Esophagus squamous epithelium (tissue), 5 donors: ENCODE measurements around the gene FAS. TPM values are rescaled to one million over a fixed set of nuclear protein-coding genes. Genes with fewer than 3 reads are reported as not detected.

Experiments
- DNase-seq: peaks from one replicate; lab custom pipeline; 2025; lab: John Stamatoyannopoulos, UW
- H3K27ac ChIP-seq, 4 donors: fragments of 200-600 bp; sonication (generic); one replicate each; pipeline ENCODE4 v1.5.1; 2016 to 2019; ENCODE audit warnings: mild to moderate bottlenecking in 1 of 4
- H3K27me3 ChIP-seq, 4 donors: fragments of 200-600 bp; sonication (generic); 1 replicate in 3 of 4; 2 replicates in 1 of 4; pipeline versions ENCODE4 v1.5.1 to v1.6.0; 2017 to 2021; ENCODE audit warnings: antibody characterized with exemption in 1 of 4
- H3K36me3 ChIP-seq, 3 donors: fragments of 200-600 bp; sonication (generic); one replicate each; pipeline ENCODE4 v1.5.1; 2016 to 2019
- H3K4me1 ChIP-seq, 3 donors: fragments of 200-600 bp; sonication (generic); one replicate each; pipeline ENCODE4 v1.5.1; 2017 to 2019
- H3K4me3 ChIP-seq, 4 donors: fragments of 200-600 bp; sonication (generic); 1 replicate in 3 of 4; 2 replicates in 1 of 4; pipeline ENCODE4 v1.5.1; 2016 to 2019; ENCODE audit warnings: mild to moderate bottlenecking in 2 of 4, moderate library complexity in 1 of 4
- H3K9me3 ChIP-seq, 3 donors: fragments of 200-600 bp; sonication (generic); one replicate each; pipeline ENCODE4 v1.5.1; 2016 to 2019
- POLR2A ChIP-seq, 4 donors: fragments of 450-650 bp; IDR thresholded peaks; one replicate each; pipeline ENCODE4 v1.6.1; 2017; ENCODE audit warnings: antibody characterized with exemption in 4 of 4, mild to moderate bottlenecking in 4 of 4, moderate library complexity in 3 of 4
- WGBS, 2 donors: methylation state at CpG; one replicate each; pipeline ENCODE4 v1.1.5; 2018; 5-methylcytosine and 5-hydroxymethylcytosine counted together
- intact Hi-C: fragments of 100-400 bp; cut with DNase I; formaldehyde crosslinking; loops from one replicate; pipeline ENCODE4 v1.15.0; 2022
- total RNA-seq, 4 donors: library from RNA; depleted of rRNA; stranded (reverse); fragments of >200 nt; gene quantifications; one replicate each; pipeline ENCODE4 v1.1.0, GENCODE V29; 2016
- TF ChIP-seq, protein P1 (sequence below), 6 experiments: fragments of 450-650 bp in 4 of 6; fragments of 200-600 bp in 2 of 6; sonication (generic) in 2 of 6; IDR thresholded peaks; one replicate each; pipeline ENCODE4 v1.5.1; 2016 to 2019; ENCODE audit warnings: antibody characterized with exemption in 6 of 6, mild to moderate bottlenecking in 4 of 6, moderate library complexity in 4 of 6
- donor health status: DM: yes; HTN: yes; CAD: no.

Gene FAS
- total RNA-seq, 4 donors from 2014 or later, result 14.9 to 33.6 (median 19.4) TPM

DNA sequence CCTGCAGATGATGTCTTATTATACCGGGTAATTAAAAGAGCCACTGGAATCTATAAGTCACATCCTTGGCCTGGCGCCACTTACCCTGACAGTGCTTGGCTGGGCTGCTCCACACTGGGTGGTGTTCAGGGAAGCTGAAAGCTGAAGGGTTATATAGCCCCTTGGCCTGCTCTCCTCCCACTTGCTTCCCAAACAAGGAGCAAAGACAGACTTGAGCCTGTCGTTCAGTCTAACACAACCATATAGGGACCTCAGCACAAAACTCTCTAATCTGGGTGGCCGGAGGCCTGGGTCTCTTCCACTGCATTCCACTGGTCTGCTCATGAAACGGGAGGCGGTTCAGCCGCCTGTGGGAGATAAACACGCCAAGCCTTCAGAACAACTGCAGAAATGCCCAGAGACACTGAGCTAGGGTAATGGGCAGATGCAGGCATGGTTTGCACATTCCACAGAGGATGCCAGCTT is 37.9 kb upstream of the FAS start, which contains the start of gene ACTA2:
ACTA2 (minus strand) TSS at position 127 of the 465 bp plus-strand sequence. CDS start 3,843 bp downstream, outside the sequence.
- Histone ChIP-seq H3K36me3 (no peaks in the 10 kb centered on the region), H3K27ac (peak within 1 kb of the TSS; percentile 76 to 90 (median 88)), H3K9me3 (no peaks in the 10 kb centered on the region), H3K27me3 (no peaks in the 10 kb centered on the region), H3K4me3 (peak within 1 kb of the TSS; percentile 13 to 60 (median 41)), H3K4me1 (peaks cover 0 to 25% (median 7%) of the 10 kb centered on the region in 3 donors)
- TF ChIP-seq, protein P1, sequence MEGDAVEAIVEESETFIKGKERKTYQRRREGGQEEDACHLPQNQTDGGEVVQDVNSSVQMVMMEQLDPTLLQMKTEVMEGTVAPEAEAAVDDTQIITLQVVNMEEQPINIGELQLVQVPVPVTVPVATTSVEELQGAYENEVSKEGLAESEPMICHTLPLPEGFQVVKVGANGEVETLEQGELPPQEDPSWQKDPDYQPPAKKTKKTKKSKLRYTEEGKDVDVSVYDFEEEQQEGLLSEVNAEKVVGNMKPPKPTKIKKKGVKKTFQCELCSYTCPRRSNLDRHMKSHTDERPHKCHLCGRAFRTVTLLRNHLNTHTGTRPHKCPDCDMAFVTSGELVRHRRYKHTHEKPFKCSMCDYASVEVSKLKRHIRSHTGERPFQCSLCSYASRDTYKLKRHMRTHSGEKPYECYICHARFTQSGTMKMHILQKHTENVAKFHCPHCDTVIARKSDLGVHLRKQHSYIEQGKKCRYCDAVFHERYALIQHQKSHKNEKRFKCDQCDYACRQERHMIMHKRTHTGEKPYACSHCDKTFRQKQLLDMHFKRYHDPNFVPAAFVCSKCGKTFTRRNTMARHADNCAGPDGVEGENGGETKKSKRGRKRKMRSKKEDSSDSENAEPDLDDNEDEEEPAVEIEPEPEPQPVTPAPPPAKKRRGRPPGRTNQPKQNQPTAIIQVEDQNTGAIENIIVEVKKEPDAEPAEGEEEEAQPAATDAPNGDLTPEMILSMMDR (IDR thresholded peaks at IDR 0.05), result no peak
- peak in 2 of 4 donors; percentile 63 to 93 for TF ChIP-seq POLR2A (IDR thresholded peaks at IDR 0.05)
- no peak for DNase-seq
- 39 to 79% methylated on average over 4 of the region's 8 CpGs for WGBS, 2 donors
- intact Hi-C loops, result no loop called here

DNA sequence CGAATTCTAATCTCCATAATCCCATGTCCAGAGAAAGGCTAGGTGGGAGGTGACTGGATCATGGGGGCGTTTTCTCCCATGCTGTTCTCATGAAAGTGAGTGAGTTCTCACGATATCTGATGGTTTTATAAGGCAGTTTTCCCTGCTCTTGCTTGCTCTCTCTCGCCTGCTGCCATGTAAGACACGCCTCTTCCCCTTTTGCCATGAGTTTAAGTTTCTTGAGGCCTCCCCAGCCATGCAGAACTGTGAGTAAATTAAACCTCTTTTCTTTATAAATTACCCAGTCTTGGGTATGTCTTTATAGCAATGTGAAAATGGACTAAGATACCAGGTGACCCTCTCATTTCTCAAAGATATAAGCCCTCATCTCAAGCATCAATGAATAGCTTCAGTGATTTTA is 36.9 kb upstream of the FAS start:
- no peak for TF ChIP-seq POLR2A (IDR thresholded peaks at IDR 0.05)
- TF ChIP-seq, protein P1 (IDR thresholded peaks at IDR 0.05), result no peak
- no peaks in the 10 kb centered on the region for H3K9me3 ChIP-seq
- H3K4me3 ChIP-seq, result peak overlapping the region in 2 of 4 donors; percentile 24 to 39
- WGBS, 2 donors, result 74 to 92% methylated on average over 5 of the region's 5 CpGs
- peaks cover 0 to 25% (median 7%) of the 10 kb centered on the region in 3 donors for H3K4me1 ChIP-seq
- no peaks in the 10 kb centered on the region for H3K27me3 ChIP-seq
- intact Hi-C loops, result no loop called here
- DNase-seq, result no peak
- peak overlapping the region; percentile 76 to 90 (median 88) for H3K27ac ChIP-seq
- H3K36me3 ChIP-seq, result no peaks in the 10 kb centered on the region

DNA sequence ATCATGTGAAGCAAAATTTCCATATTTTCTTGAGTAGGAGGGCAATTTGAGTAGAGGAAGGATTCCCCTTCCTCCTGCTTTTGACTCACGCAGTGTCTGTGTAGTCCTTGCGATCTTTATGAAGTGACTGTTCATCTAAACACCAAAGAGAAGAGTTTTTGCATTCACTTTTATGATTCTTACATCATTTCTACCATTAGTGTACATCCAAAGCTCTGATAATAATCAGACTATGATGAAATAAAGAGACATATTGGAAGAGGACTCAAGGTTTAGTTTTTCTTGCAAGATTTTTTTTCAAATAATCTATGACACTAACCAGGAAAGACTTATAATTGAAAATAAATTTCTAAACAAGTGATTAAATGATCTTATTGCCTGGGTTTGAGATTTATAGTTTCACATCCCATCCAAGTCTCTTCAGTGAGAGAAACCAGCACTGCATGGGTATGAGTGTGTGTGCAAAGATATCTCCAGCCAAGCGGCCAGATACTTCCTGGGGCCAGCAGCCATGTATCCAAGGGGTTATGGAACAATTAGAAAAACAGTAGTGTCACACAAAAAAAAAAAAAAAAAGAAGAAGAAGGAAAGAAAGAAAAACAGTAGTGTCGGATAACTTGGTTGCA is 36.0 kb upstream of the FAS start:
- DNase-seq, result no peak
- peak overlapping the region in 3 of 4 donors; percentile 86 to 90 (median 89) for H3K27ac ChIP-seq
- WGBS, 2 donors, result 79 to 91% methylated on average over 4 of the region's 4 CpGs
- H3K4me1 ChIP-seq, result peaks cover 0 to 25% (median 7%) of the 10 kb centered on the region in 3 donors
- H3K4me3 ChIP-seq, result no peak overlapping the region
- no peaks in the 10 kb centered on the region for H3K9me3 ChIP-seq
- TF ChIP-seq POLR2A (IDR thresholded peaks at IDR 0.05), result no peak
- H3K27me3 ChIP-seq, result no peaks in the 10 kb centered on the region
- intact Hi-C loops, result no loop called here
- H3K36me3 ChIP-seq, result no peaks in the 10 kb centered on the region

DNA sequence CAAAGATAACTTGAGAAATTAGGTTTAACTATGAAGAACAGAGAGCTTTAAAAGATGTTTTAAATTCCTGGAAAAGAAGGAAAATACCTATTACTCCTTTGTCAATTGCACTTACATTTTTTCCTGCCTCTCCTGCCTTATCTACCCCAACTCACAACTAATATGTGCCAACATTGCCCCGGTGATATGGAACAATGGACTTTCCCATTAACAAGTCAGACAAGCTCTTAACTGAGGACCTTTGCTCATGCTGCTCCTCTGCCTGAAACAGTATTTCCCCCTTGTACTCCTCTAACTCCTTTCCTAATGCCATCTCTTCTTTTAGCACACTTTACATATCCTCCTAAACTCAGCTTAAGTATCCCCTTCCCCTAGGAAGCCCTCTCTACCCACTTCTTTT is 33.2 kb upstream of the FAS start:
- intact Hi-C loops, result no loop called here
- Histone ChIP-seq H3K9me3 (no peaks in the 10 kb centered on the region), H3K27ac (no peak overlapping the region), H3K27me3 (no peaks in the 10 kb centered on the region), H3K4me1 (peaks cover 0 to under 1% (median 0%) of the 10 kb centered on the region in 3 donors), H3K36me3 (no peaks in the 10 kb centered on the region), H3K4me3 (no peak overlapping the region)
- TF ChIP-seq POLR2A (IDR thresholded peaks at IDR 0.05), result no peak
- TF ChIP-seq, protein P1 (IDR thresholded peaks at IDR 0.05), result no peak
- DNase-seq, result no peak
- 55 to 94% methylated on average over 1 of the region's 1 CpG for WGBS, 2 donors

DNA sequence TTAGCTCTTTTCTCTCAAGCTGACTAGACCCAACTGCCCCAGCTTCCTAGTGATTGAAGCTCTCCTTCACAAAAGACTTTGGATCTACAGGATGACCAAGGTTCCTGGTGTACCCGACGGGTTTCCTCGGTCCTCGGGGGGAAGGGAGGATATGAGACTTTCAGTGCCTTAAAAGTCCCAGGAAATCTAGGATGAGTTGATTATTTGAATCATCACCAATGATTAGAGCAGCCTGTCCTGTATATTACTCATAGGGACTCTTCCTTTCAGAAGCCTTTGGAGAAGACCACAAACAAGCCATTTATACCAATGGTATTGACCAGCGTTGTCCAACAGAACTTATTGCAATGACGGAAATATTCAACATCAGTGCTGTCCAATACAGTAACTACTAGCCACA is 31.9 kb upstream of the FAS start:
- Histone ChIP-seq H3K4me3 (no peak overlapping the region), H3K27ac (no peak overlapping the region), H3K27me3 (no peaks in the 10 kb centered on the region), H3K36me3 (no peaks in the 10 kb centered on the region), H3K4me1 (no peaks in the 10 kb centered on the region), H3K9me3 (no peaks in the 10 kb centered on the region)
- TF ChIP-seq POLR2A (IDR thresholded peaks at IDR 0.05), result no peak
- TF ChIP-seq, protein P1 (IDR thresholded peaks at IDR 0.05), result no peak
- no peak for DNase-seq
- 94 to 100% methylated on average over 6 of the region's 6 CpGs for WGBS, 2 donors
- intact Hi-C loops, result no loop called here
